GM18858 (cell line): Measurements from ENCODE around the gene YEATS2.
"Not testable (repeated sequence)": the region's sequence is repeated elsewhere in the genome, so short reads cannot be mapped to it uniquely, and the experiment has no call there.

Experiments used
- ATAC-seq: cut with Tn5 transposase; IDR thresholded peaks from one replicate; pipeline ENCODE4 v1.9.1; 2021; ENCODE audit not compliant: unreplicated experiment

The YEATS2 gene

GRCh38 chr3:183697610-183698317 is at the start of gene YEATS2:
Gene YEATS2, plus strand, starts transcription at chr3:183697797. Its CDS starts 17,366 bp downstream, at chr3:183715163.
- ATAC-seq, result peak; percentile 57

GRCh38 chr3:183650554-183650953 is 47.0 kb upstream of the YEATS2 start:
- no peak for ATAC-seq

- ATAC-seq, result no peak
Measured at GRCh38 chr3:183653209-183654064, 44.2 kb upstream of the YEATS2 start.

- no peak for ATAC-seq
Measured at GRCh38 chr3:183654727-183655126, 42.9 kb upstream of the YEATS2 start.

- no peak for ATAC-seq
Measured at GRCh38 chr3:183662099-183662498, 35.5 kb upstream of the YEATS2 start.

- no peak for ATAC-seq
Measured at GRCh38 chr3:183664913-183665381, 32.6 kb upstream of the YEATS2 start.

GRCh38 chr3:183680061-183680460 is 17.5 kb upstream of the YEATS2 start:
- no peak for ATAC-seq

GRCh38 chr3:183687705-183688104 is 9.9 kb upstream of the YEATS2 start:
- ATAC-seq, result no peak

- no peak for ATAC-seq
Measured at GRCh38 chr3:183688874-183689273, 8.7 kb upstream of the YEATS2 start.

- ATAC-seq, result not testable (repeated sequence)
Measured at GRCh38 chr3:183689621-183690020, 8.0 kb upstream of the YEATS2 start.

- no peak for ATAC-seq
Measured at GRCh38 chr3:183690402-183690995, 7.1 kb upstream of the YEATS2 start.

GRCh38 chr3:183692436-183692835 is 5.2 kb upstream of the YEATS2 start:
- no peak for ATAC-seq

- no peak for ATAC-seq
Measured at GRCh38 chr3:183695569-183696364, 1.8 kb upstream of the YEATS2 start.

GRCh38 chr3:183697123-183697609 is 431 bp upstream of the YEATS2 start:
- no peak for ATAC-seq

- no peak for ATAC-seq
Measured at GRCh38 chr3:183698318-183698751, 738 bp downstream of the YEATS2 start.

- no peak for ATAC-seq
Measured at GRCh38 chr3:183698756-183699155, 1.2 kb downstream of the YEATS2 start.

GRCh38 chr3:183699238-183699947 is 1.8 kb downstream of the YEATS2 start:
- no peak for ATAC-seq

- no peak for ATAC-seq
Measured at GRCh38 chr3:183701744-183702143, 4.1 kb downstream of the YEATS2 start.

- ATAC-seq, result not testable (repeated sequence)
Measured at GRCh38 chr3:183703892-183704291, 6.3 kb downstream of the YEATS2 start.

- no peak for ATAC-seq
Measured at GRCh38 chr3:183710231-183710630, 12.6 kb downstream of the YEATS2 start.
